Panc1 (cell line): ENCODE measurements around the gene MEA1. TPM values are rescaled to one million over a fixed set of nuclear protein-coding genes. Genes with fewer than 3 reads are reported as not detected.

Experiments
- ATAC-seq: fragments of 200-7000 bp; cut with Tn5 transposase; 2 replicates; pipeline ENCODE4 v1.9.1; 2020; ENCODE audit warnings: mild to moderate bottlenecking, moderate library complexity
- BruUV-seq: library from RNA; stranded (reverse); fragments of 400-500 nt; replicated peaks from 2 replicates; lab custom pipeline; 2021; lab: Mats Ljungman, UMichigan
- CTCF ChIA-PET: fragments of 300-600 bp; sonication (Branson Sonifier 250); formaldehyde crosslinking; loops from one replicate; lab custom pipeline; 2022; ENCODE audit warnings: antibody characterized with exemption; lab: Charles Lee
- POLR2A ChIA-PET: fragments of 300-600 bp; sonication (Branson Sonifier 250); formaldehyde crosslinking; loops from one replicate; lab custom pipeline; 2022; ENCODE audit warnings: antibody characterized with exemption; lab: Charles Lee
- DNase-seq: peaks from one replicate; pipeline ENCODE4 v3.0.0-alpha.2; 2010; ENCODE audit warnings: low read depth, low spot score
- H3K27ac ChIP-seq: 2 replicates; pipeline ENCODE4 v1.5.1; 2011; ENCODE audit warnings: mild to moderate bottlenecking, low read length, inconsistent platforms
- H3K27me3 ChIP-seq: fragments of 200-500 bp; sonication (Bioruptor generic); 2 replicates; pipeline ENCODE4 v1.6.0; 2014; ENCODE audit warnings: low read length, inconsistent platforms; ENCODE audit not compliant: control insufficient read depth, insufficient read depth
- H3K36me3 ChIP-seq: fragments of 200-500 bp; sonication (Bioruptor generic); 2 replicates; pipeline ENCODE4 v1.5.1; 2014; ENCODE audit warnings: inconsistent platforms, mild to moderate bottlenecking, low read length, moderate library complexity; ENCODE audit not compliant: control insufficient read depth, insufficient read depth
- H3K4me1 ChIP-seq: 2 replicates; pipeline ENCODE4 v1.5.1; 2011; ENCODE audit warnings: inconsistent platforms, mild to moderate bottlenecking, low read length, moderate library complexity; ENCODE audit not compliant: control insufficient read depth, insufficient read depth
- H3K4me3 ChIP-seq, 2 experiments: 2 replicates each; pipeline ENCODE4 v1.5.1; 2011 to 2012; ENCODE audit warnings: low read depth in 2 of 2, low read length in 2 of 2, mild to moderate bottlenecking in 2 of 2, inconsistent platforms in 1 of 2, moderate library complexity in 1 of 2
- H3K9me3 ChIP-seq: fragments of 200-500 bp; sonication (Bioruptor generic); 2 replicates; pipeline ENCODE4 v1.5.1; 2014; ENCODE audit warnings: low read depth, mild to moderate bottlenecking, inconsistent platforms, low read length, moderate library complexity; ENCODE audit not compliant: control insufficient read depth, insufficient read depth
- POLR2AphosphoS5 ChIP-seq: IDR thresholded peaks from 2 replicates; pipeline ENCODE4 v1.6.1; 2012; ENCODE audit warnings: mild to moderate bottlenecking, low read depth, low read length, moderate library complexity
- REST ChIP-seq, 2 experiments: IDR thresholded peaks; 2 replicates each; pipeline ENCODE4 v1.6.1; 2011 to 2012; ENCODE audit warnings: low read depth in 2 of 2, control low read depth in 1 of 2, low read length in 1 of 2, mild to moderate bottlenecking in 1 of 2, moderate library complexity in 1 of 2; ENCODE audit not compliant: insufficient read depth in 1 of 2
- SIN3A ChIP-seq: IDR thresholded peaks from 2 replicates; pipeline ENCODE4 v1.6.1; 2012; ENCODE audit warnings: low read depth, mild to moderate bottlenecking, low read length, moderate library complexity, borderline replicate concordance; ENCODE audit not compliant: insufficient read depth
- TCF7L2 ChIP-seq: IDR thresholded peaks from 2 replicates; pipeline ENCODE4 v1.6.1; 2011; ENCODE audit warnings: mild to moderate bottlenecking, low read depth, low read length, inconsistent platforms
- in situ Hi-C: cut with HindIII; loops from 2 replicates; pipeline ENCODE4 v1.10.0; 2016; ENCODE audit warnings: low sequenced_read_pairs, low pct_unique_long_range_greater_than_20kb
- intact Hi-C: fragments of 100-400 bp; cut with micrococcal nuclease; formaldehyde crosslinking; loops from one replicate; pipeline ENCODE4 v1.10.0; 2022; ENCODE audit not compliant: unreplicated experiment
- total RNA-seq: library from RNA; stranded (reverse); gene quantifications from one replicate; pipeline ENCODE4 v1.2.1, GENCODE V29; 2021; ENCODE audit not compliant: unreplicated experiment
- TF ChIP-seq, protein P1 (sequence below): fragments of 450-650 bp; IDR thresholded peaks from 2 replicates; pipeline ENCODE4 v1.5.1; 2017; ENCODE audit warnings: mild to moderate bottlenecking

The MEA1 gene
- total RNA-seq, 1 experiment from 2014 or later = 111 TPM

- no peaks in the 10 kb centered on the region for H3K27me3 ChIP-seq
- POLR2A ChIA-PET = no interaction called here
- intact Hi-C loops = no loop called here
- no TSS peak for BruUV-seq
- ATAC-seq (no peak), DNase-seq (no peak)
- CTCF ChIA-PET = no interaction called here
- no peak overlapping the region for H3K4me3 ChIP-seq
- TF ChIP-seq REST (IDR thresholded peaks at IDR 0.05; ENCODE audit: insufficient read depth in 1 of 2, low read depth in 2 of 2, low read length in 1 of 2) = no peak
- no peak for TF ChIP-seq TCF7L2
- TF ChIP-seq, protein P1, sequence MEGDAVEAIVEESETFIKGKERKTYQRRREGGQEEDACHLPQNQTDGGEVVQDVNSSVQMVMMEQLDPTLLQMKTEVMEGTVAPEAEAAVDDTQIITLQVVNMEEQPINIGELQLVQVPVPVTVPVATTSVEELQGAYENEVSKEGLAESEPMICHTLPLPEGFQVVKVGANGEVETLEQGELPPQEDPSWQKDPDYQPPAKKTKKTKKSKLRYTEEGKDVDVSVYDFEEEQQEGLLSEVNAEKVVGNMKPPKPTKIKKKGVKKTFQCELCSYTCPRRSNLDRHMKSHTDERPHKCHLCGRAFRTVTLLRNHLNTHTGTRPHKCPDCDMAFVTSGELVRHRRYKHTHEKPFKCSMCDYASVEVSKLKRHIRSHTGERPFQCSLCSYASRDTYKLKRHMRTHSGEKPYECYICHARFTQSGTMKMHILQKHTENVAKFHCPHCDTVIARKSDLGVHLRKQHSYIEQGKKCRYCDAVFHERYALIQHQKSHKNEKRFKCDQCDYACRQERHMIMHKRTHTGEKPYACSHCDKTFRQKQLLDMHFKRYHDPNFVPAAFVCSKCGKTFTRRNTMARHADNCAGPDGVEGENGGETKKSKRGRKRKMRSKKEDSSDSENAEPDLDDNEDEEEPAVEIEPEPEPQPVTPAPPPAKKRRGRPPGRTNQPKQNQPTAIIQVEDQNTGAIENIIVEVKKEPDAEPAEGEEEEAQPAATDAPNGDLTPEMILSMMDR = no peak
- no peak for TF ChIP-seq POLR2AphosphoS5
- TF ChIP-seq SIN3A = no peak
- in situ Hi-C loops = no loop called here
- H3K36me3 ChIP-seq = peaks cover under 1% of the 10 kb centered on the region; the same call in 1 of the 2 replicates
- H3K27ac ChIP-seq = no peak overlapping the region
- no peaks in the 10 kb centered on the region for H3K9me3 ChIP-seq
- peaks cover 3% of the 10 kb centered on the region; the same call in 1 of the 2 replicates for H3K4me1 ChIP-seq
Observed at GRCh38 chr6:43034190-43034525, 20.4 kb upstream of the MEA1 start.

- H3K4me1 ChIP-seq = peaks cover 3% of the 10 kb centered on the region; the same call in 1 of the 2 replicates
- DNase-seq = no peak
- H3K4me3 ChIP-seq = no peak overlapping the region
- TF ChIP-seq, protein P1 = no peak
- no peak for TF ChIP-seq REST (IDR thresholded peaks at IDR 0.05; ENCODE audit: insufficient read depth in 1 of 2, low read depth in 2 of 2, low read length in 1 of 2)
- no peak for TF ChIP-seq SIN3A
- no peak for TF ChIP-seq TCF7L2
- no peak for TF ChIP-seq POLR2AphosphoS5
- CTCF ChIA-PET = interaction anchor here (0.6 kb wide), 2 partner anchors 106 to 129 kb away, joined by 6 to 9 read pairs; no protein-coding TSS in a partner anchor
- H3K27me3 ChIP-seq = no peaks in the 10 kb centered on the region
- TSS peak; percentile 60 for BruUV-seq
- peaks cover 2% of the 10 kb centered on the region; the same call in 1 of the 2 replicates for H3K36me3 ChIP-seq
- in situ Hi-C loops = no loop called here
- POLR2A ChIA-PET = interaction anchor here (0.6 to 0.9 kb wide), 4 partner anchors 11 to 93 kb away, joined by 3 to 5 read pairs (median 3); partner anchors contain the start of genes KLC4 and MRPL2
- H3K9me3 ChIP-seq = no peaks in the 10 kb centered on the region
- no peak for ATAC-seq
- H3K27ac ChIP-seq = no peak overlapping the region
- intact Hi-C loops = no loop called here
Observed at GRCh38 chr6:43033496-43034189, 19.9 kb upstream of the MEA1 start.
